SH-SY5Y (cell line): ENCODE results near the gene TSPAN4.

Source experiments
- GATA2 ChIP-seq: IDR thresholded peaks from 2 replicates; pipeline ENCODE4 v1.6.1; 2011; ENCODE audit warnings: mild to moderate bottlenecking, low read depth, low read length
- GATA3 ChIP-seq: IDR thresholded peaks from 2 replicates; pipeline ENCODE4 v1.6.1; 2011; ENCODE audit warnings: low read depth, mild to moderate bottlenecking, low read length, moderate library complexity

- TF ChIP-seq GATA2 (no peak), GATA3 (no peak)
Measured at GRCh38 chr11:802693-803466, 39.8 kb upstream of the TSPAN4 start.
